ENCODE data around the gene RIPK4. TPM values are rescaled to one million over a fixed set of nuclear protein-coding genes. Genes with fewer than 3 reads are reported as not detected.

RIPK4 gene
- total and polyA plus RNA-seq, 8 donors: 8.7 to 37.6 (median 21.2) TPM

DNA sequence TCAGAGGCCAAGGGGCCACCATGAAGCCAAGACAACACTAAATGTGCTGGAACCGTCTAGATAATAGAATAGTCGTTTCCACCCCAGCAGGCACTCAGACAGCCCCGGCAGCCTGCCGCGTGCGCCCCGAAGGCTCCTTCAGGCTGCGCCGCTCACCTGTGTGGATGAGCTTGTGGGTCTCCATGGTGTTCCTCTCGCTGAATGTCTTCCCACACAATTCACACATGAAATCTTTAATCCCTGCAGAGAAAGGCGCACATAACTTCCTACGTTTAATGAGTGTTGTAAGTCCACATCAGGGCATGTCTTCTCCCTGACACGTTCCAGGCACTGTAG is 43.7 kb upstream of the RIPK4 start:
- Histone ChIP-seq H3K27me3 (no peaks in the 10 kb centered on the region), H3K27ac (no peak overlapping the region), H3K4me3 (no peak overlapping the region), H3K36me3 (peaks cover 32 to 69% (median 62%) of the 10 kb centered on the region in 4 donors), H3K4me1 (no peaks in the 10 kb centered on the region), H3K9me3 (no peaks in the 10 kb centered on the region)
- intact Hi-C loops (cut with DNase I; ENCODE audit: low total_unique reads): no loop called here
- DNase-seq: no peak
- TF ChIP-seq, protein P1, sequence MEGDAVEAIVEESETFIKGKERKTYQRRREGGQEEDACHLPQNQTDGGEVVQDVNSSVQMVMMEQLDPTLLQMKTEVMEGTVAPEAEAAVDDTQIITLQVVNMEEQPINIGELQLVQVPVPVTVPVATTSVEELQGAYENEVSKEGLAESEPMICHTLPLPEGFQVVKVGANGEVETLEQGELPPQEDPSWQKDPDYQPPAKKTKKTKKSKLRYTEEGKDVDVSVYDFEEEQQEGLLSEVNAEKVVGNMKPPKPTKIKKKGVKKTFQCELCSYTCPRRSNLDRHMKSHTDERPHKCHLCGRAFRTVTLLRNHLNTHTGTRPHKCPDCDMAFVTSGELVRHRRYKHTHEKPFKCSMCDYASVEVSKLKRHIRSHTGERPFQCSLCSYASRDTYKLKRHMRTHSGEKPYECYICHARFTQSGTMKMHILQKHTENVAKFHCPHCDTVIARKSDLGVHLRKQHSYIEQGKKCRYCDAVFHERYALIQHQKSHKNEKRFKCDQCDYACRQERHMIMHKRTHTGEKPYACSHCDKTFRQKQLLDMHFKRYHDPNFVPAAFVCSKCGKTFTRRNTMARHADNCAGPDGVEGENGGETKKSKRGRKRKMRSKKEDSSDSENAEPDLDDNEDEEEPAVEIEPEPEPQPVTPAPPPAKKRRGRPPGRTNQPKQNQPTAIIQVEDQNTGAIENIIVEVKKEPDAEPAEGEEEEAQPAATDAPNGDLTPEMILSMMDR (IDR thresholded peaks at IDR 0.05): no peak
- no peak for TF ChIP-seq EP300 (IDR thresholded peaks at IDR 0.05)
- no peak for TF ChIP-seq POLR2A (IDR thresholded peaks at IDR 0.05)
- TF ChIP-seq POLR2AphosphoS5 (IDR thresholded peaks at IDR 0.05): no peak
- 92 to 95% (median 94%) methylated on average over 13 of the region's 13 CpGs for WGBS, 5 donors

DNA sequence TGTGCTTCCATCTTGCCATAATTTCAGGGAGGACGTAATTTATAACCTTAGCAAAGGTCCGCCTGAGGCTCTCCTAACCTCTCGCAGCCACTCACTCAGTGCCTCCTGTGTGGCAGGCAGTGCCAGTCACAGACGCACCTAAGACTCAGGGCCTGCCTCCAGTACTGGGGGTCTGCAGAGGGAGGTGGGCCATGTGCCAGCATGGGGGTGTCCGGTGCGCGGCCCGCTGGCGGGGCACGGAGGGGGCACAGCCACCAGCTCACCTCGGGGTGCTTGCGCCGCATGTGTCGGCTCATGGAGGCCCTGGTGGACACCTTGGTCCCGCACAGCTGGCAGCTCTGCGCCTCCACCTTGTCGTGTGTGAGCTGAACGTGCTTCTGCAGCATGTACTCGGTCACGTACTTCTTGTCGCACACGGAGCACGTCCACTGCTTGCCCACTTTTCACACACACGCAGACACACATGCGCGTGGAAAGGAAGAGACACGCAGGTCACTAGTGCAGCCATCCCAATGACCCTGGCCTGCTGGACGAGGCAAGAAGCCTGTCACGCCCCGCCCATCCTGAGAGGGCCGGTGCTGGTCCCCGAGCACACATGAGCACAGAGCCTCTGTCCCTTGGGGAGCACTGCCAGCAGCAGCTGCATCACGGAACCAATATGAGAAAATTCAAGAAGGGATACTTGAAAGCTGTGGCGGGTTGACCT is 43.2 kb upstream of the RIPK4 start:
- intact Hi-C loops (cut with DNase I; ENCODE audit: low total_unique reads): no loop called here

DNA sequence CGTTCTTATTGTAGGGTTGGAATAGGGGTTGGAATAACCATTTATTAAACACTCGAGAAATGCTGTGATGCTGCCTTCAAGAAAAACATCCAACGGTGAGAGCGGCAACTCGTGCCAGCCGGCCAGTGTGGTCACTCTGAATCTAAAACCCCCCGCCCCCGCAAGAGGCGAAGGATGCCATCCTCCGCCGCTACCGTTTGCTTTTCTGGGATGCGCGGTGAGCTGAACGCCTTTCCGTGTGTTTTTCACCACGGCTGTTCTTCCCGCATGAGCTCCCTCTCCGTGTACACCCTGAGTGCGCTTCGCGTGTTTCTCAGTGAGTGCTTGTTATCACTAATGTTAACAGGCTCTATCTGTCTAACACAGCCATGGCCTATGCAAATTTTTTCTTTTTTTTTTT is 42.0 kb upstream of the RIPK4 start:
- H3K36me3 ChIP-seq: peaks cover 23 to 63% (median 52%) of the 10 kb centered on the region in 4 donors
- no peaks in the 10 kb centered on the region for H3K9me3 ChIP-seq
- H3K27ac ChIP-seq: no peak overlapping the region
- no peaks in the 10 kb centered on the region for H3K4me1 ChIP-seq
- H3K4me3 ChIP-seq: no peak overlapping the region
- no peak for DNase-seq
- WGBS, 5 donors: 93 to 98% (median 96%) methylated on average over 22 of the region's 22 CpGs
- TF ChIP-seq, protein P1 (IDR thresholded peaks at IDR 0.05): no peak
- no peak for TF ChIP-seq POLR2A (IDR thresholded peaks at IDR 0.05)
- TF ChIP-seq EP300 (IDR thresholded peaks at IDR 0.05): no peak
- no peak for TF ChIP-seq POLR2AphosphoS5 (IDR thresholded peaks at IDR 0.05)
- H3K27me3 ChIP-seq: no peaks in the 10 kb centered on the region
- intact Hi-C loops (cut with DNase I; ENCODE audit: low total_unique reads): no loop called here

More for the DNA sequence above, 43.2 kb upstream of the RIPK4 start:
- H3K9me3 ChIP-seq: no peaks in the 10 kb centered on the region
- TF ChIP-seq, protein P1 (IDR thresholded peaks at IDR 0.05): no peak
- TF ChIP-seq POLR2AphosphoS5 (IDR thresholded peaks at IDR 0.05) (no peak), POLR2A (IDR thresholded peaks at IDR 0.05) (no peak), EP300 (IDR thresholded peaks at IDR 0.05) (no peak)
- DNase-seq: no peak
- H3K27ac ChIP-seq: no peak overlapping the region
- no peaks in the 10 kb centered on the region for H3K4me1 ChIP-seq
- WGBS, 5 donors: 95 to 96% (median 96%) methylated on average over 26 to 34 of the region's 34 CpGs
- H3K4me3 ChIP-seq: no peak overlapping the region
- H3K27me3 ChIP-seq: no peaks in the 10 kb centered on the region
- H3K36me3 ChIP-seq: peaks cover 27 to 64% (median 58%) of the 10 kb centered on the region in 4 donors

DNA sequence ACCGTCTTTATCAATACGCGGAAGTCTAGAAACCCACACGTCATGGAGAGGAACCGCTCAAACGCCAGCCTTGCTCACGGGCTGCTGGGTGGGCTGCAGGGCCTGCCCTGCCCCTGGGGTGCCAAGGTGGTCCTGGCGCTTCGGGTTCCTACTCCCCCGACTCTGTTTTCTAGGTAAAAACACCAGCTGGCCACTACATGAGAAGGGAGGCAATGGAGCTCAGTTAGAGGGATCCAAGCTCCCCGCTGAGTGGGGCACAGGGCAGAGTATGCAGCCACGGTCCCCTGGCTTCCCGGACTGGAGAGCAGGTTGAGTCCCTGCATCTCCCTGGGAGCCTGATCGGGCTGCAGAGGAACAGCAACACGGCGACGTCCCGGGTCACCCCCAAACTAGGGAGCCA is 41.2 kb upstream of the RIPK4 start:
- no peak overlapping the region for H3K4me3 ChIP-seq
- DNase-seq: no peak
- no peaks in the 10 kb centered on the region for H3K9me3 ChIP-seq
- TF ChIP-seq POLR2AphosphoS5 (IDR thresholded peaks at IDR 0.05): no peak
- TF ChIP-seq, protein P1 (IDR thresholded peaks at IDR 0.05): no peak
- no peak for TF ChIP-seq EP300 (IDR thresholded peaks at IDR 0.05)
- TF ChIP-seq POLR2A (IDR thresholded peaks at IDR 0.05): no peak
- 93 to 97% (median 95%) methylated on average over 14 to 18 of the region's 18 CpGs for WGBS, 5 donors
- no peak overlapping the region for H3K27ac ChIP-seq
- peaks cover 5 to 7% (median 5%) of the 10 kb centered on the region in 4 donors for H3K4me1 ChIP-seq
- no peaks in the 10 kb centered on the region for H3K27me3 ChIP-seq
- intact Hi-C loops (cut with DNase I; ENCODE audit: low total_unique reads): no loop called here
- peaks cover 20 to 58% (median 53%) of the 10 kb centered on the region in 4 donors for H3K36me3 ChIP-seq
